GM23248 (cell line): ENCODE results near the gene QPRT.
"Not testable (repeated sequence)": the region's sequence is repeated elsewhere in the genome, so short reads cannot be mapped to it uniquely, and the experiment has no call there.

Source experiments
- EZH2 ChIP-seq: fragments of 200-600 bp; sonication (generic); IDR thresholded peaks from 2 replicates; pipeline ENCODE4 v1.6.1; 2018; ENCODE audit warnings: antibody characterized with exemption, mild to moderate bottlenecking; ENCODE audit not compliant: insufficient read depth, poor library complexity, severe bottlenecking
- EZH2phosphoT487 ChIP-seq: fragments of 200-600 bp; sonication (generic); IDR thresholded peaks from 2 replicates; pipeline ENCODE4 v1.6.1; 2018; ENCODE audit warnings: antibody characterized with exemption, moderate library complexity, mild to moderate bottlenecking, low read depth; ENCODE audit not compliant: insufficient read depth

- TF ChIP-seq EZH2, EZH2phosphoT487: not testable (repeated sequence)
Observed at GRCh38 chr16:29746518-29746917, 67.5 kb downstream of the QPRT start.
